CD1c-positive myeloid dendritic cell (primary cell): Measurements from ENCODE around the gene STKLD1.

Experiments
- DNase-seq: peaks from one replicate; pipeline ENCODE4 v3.0.0-alpha.2; 2016; ENCODE audit errors: extremely low spot score

The STKLD1 gene

GRCh38 chr9:133345596-133345995 is 30.6 kb upstream of the STKLD1 start:
- no peak for DNase-seq

GRCh38 chr9:133346021-133346785 is 30.0 kb upstream of the STKLD1 start:
- no peak for DNase-seq

GRCh38 chr9:133347515-133347984 is 28.6 kb upstream of the STKLD1 start:
- DNase-seq: peak; percentile 29

- DNase-seq: peak; percentile 98
Measured at GRCh38 chr9:133347985-133348717, 28.0 kb upstream of the STKLD1 start, which contains the start of the genes MED22 and RPL7A. Gene MED22 (minus strand): TSS chr9:133348131. CDS start chr9:133346662, 1,469 bp downstream. Gene RPL7A (plus strand): TSS chr9:133348218. CDS start chr9:133348244, 26 bp downstream.

- DNase-seq: no peak
Measured at GRCh38 chr9:133348718-133349573, 27.2 kb upstream of the STKLD1 start.

- DNase-seq: no peak
Measured at GRCh38 chr9:133349965-133350616, 26.1 kb upstream of the STKLD1 start.

- DNase-seq: no peak
Measured at GRCh38 chr9:133351526-133351907, 24.6 kb upstream of the STKLD1 start.

- DNase-seq: peak; percentile 63
Measured at GRCh38 chr9:133351908-133352634, 24.1 kb upstream of the STKLD1 start.

GRCh38 chr9:133352635-133353340 is 23.4 kb upstream of the STKLD1 start:
- no peak for DNase-seq

GRCh38 chr9:133353548-133353947 is 22.6 kb upstream of the STKLD1 start:
- no peak for DNase-seq

- no peak for DNase-seq
Measured at GRCh38 chr9:133354766-133355165, 21.4 kb upstream of the STKLD1 start.

GRCh38 chr9:133355881-133356357 is 20.2 kb upstream of the STKLD1 start:
- peak; percentile 20 for DNase-seq

- DNase-seq: peak; percentile 95
Measured at GRCh38 chr9:133356391-133357091, 19.6 kb upstream of the STKLD1 start, which contains the start of the genes SURF1 and SURF2. Gene SURF1 (minus strand): TSS chr9:133356487. CDS start chr9:133356453, 34 bp downstream. Gene SURF2 (plus strand): TSS chr9:133356550. CDS start chr9:133356593, 43 bp downstream.

GRCh38 chr9:133357656-133358055 is 18.5 kb upstream of the STKLD1 start:
- DNase-seq: no peak

- DNase-seq: no peak
Measured at GRCh38 chr9:133359399-133360175, 16.6 kb upstream of the STKLD1 start.

- DNase-seq: no peak
Measured at GRCh38 chr9:133360400-133361393, 15.5 kb upstream of the STKLD1 start.

- no peak for DNase-seq
Measured at GRCh38 chr9:133361507-133362092, 14.6 kb upstream of the STKLD1 start.
